Measurements from ENCODE around the gene IGF2.

DNA sequence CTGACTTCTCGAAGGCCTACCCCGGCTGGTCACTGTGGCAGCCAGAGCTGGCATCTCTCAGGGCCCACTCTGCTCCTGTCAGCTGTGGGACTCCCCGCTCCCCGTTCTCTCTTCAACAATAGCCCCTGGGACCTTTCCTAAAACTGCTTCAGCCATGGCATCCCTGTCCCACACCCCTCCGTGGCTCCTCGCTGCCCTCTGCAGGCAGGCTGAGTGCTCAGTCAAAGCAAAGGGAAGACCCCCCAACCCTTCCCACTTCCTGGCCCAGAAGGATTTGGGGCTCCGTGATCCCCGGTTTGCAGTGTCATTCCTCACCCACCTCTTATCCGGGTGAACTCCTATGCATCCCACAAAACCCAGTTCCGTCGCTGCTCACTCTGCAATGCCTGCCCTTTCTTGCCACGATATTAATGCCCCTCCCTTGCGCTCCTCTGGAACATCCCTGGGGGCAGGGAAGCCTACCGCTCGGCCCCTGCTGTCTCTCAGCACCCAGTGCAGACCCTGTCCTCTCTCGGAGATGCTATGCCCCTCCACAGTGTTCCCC lies 34.0 kb upstream of the IGF2 start:
- TF ChIP-seq ZFP3 (CRISPR knock-in tag; IDR thresholded peaks at IDR 0.05): peak; percentile 93
- no peak for TF ChIP-seq ZFP30 (CRISPR knock-in tag; IDR thresholded peaks at IDR 0.05)
- TF ChIP-seq, protein P1, sequence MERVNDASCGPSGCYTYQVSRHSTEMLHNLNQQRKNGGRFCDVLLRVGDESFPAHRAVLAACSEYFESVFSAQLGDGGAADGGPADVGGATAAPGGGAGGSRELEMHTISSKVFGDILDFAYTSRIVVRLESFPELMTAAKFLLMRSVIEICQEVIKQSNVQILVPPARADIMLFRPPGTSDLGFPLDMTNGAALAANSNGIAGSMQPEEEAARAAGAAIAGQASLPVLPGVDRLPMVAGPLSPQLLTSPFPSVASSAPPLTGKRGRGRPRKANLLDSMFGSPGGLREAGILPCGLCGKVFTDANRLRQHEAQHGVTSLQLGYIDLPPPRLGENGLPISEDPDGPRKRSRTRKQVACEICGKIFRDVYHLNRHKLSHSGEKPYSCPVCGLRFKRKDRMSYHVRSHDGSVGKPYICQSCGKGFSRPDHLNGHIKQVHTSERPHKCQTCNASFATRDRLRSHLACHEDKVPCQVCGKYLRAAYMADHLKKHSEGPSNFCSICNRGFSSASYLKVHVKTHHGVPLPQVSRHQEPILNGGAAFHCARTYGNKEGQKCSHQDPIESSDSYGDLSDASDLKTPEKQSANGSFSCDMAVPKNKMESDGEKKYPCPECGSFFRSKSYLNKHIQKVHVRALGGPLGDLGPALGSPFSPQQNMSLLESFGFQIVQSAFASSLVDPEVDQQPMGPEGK (CRISPR knock-in tag; IDR thresholded peaks at IDR 0.05; ENCODE audit: borderline replicate concordance): no peak
- no peak for TF ChIP-seq ARNTL (CRISPR knock-in tag; IDR thresholded peaks at IDR 0.05; ENCODE audit: borderline replicate concordance, low read depth)
- TF ChIP-seq RARB (CRISPR knock-in tag; IDR thresholded peaks at IDR 0.05): no peak
- TF ChIP-seq ESRRG (CRISPR knock-in tag; IDR thresholded peaks at IDR 0.05): no peak
- TF ChIP-seq, protein P2, sequence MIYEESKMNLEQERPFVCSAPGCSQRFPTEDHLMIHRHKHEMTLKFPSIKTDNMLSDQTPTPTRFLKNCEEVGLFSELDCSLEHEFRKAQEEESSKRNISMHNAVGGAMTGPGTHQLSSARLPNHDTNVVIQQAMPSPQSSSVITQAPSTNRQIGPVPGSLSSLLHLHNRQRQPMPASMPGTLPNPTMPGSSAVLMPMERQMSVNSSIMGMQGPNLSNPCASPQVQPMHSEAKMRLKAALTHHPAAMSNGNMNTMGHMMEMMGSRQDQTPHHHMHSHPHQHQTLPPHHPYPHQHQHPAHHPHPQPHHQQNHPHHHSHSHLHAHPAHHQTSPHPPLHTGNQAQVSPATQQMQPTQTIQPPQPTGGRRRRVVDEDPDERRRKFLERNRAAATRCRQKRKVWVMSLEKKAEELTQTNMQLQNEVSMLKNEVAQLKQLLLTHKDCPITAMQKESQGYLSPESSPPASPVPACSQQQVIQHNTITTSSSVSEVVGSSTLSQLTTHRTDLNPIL (CRISPR knock-in tag; IDR thresholded peaks at IDR 0.05; ENCODE audit: low read depth): no peak
- no peak for TF ChIP-seq SNAI2 (CRISPR knock-in tag; IDR thresholded peaks at IDR 0.05)
